Stomach (tissue), 4 donors: ENCODE data around the gene SQSTM1.
"Not testable (repeated sequence)": the region's sequence is repeated elsewhere in the genome, so short reads cannot be mapped to it uniquely, and the experiment has no call there.

ENCODE experiments used
- EP300 ChIP-seq: sonication (generic); formaldehyde crosslinking; IDR thresholded peaks from one replicate; pipeline ENCODE4 v1.6.1; 2017; ENCODE audit warnings: antibody characterized with exemption
- TF ChIP-seq, protein P1 (sequence below), 7 experiments: fragments of 450-650 bp in 4 of 7; fragments of 200-600 bp in 3 of 7; sonication (generic) in 3 of 7; IDR thresholded peaks; one replicate each; pipeline ENCODE4 v1.5.1; 2016 to 2019; ENCODE audit warnings: antibody characterized with exemption in 7 of 7, control low read depth in 2 of 7, mild to moderate bottlenecking in 1 of 7

DNA sequence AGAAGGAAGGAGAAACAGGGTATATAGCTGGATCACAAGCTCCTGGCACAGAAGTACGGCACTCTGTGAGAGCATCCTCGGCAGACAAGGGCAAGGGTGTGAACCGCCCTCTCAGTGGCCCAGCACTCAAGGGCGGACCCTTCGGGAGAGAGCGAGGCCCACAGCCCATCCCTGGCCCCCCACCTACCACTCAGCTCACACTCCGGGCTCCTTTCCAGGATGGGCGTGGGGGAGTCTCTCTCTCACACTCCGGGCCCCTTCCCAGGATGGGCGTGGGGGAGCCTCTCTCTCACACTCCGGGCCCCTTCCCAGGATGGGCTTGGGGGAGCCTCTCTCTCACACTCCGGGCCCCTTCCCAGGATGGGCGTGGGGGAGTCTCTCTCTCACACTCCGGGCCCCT is 50.8 kb downstream of the SQSTM1 start:
- TF ChIP-seq, protein P1, sequence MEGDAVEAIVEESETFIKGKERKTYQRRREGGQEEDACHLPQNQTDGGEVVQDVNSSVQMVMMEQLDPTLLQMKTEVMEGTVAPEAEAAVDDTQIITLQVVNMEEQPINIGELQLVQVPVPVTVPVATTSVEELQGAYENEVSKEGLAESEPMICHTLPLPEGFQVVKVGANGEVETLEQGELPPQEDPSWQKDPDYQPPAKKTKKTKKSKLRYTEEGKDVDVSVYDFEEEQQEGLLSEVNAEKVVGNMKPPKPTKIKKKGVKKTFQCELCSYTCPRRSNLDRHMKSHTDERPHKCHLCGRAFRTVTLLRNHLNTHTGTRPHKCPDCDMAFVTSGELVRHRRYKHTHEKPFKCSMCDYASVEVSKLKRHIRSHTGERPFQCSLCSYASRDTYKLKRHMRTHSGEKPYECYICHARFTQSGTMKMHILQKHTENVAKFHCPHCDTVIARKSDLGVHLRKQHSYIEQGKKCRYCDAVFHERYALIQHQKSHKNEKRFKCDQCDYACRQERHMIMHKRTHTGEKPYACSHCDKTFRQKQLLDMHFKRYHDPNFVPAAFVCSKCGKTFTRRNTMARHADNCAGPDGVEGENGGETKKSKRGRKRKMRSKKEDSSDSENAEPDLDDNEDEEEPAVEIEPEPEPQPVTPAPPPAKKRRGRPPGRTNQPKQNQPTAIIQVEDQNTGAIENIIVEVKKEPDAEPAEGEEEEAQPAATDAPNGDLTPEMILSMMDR (IDR thresholded peaks at IDR 0.05): not testable (repeated sequence)
- TF ChIP-seq EP300: not testable (repeated sequence)
